A549 (cell line): ENCODE results near the gene SLC10A3. TPM values are rescaled to one million over a fixed set of nuclear protein-coding genes. Genes with fewer than 3 reads are reported as not detected.

Experiments
- ATAC-seq, 2 experiments: fragments of 200-7000 bp in 1 of 2; fragments of >200 bp in 1 of 2; cut with Nextera tagmentation in 1 of 2; cut with Tn5 transposase in 1 of 2; 3 replicates each; pipeline versions ENCODE4 v1.8.0 to v1.9.1; 2018 to 2020; ENCODE audit warnings: mild to moderate bottlenecking in 1 of 2, moderate library complexity in 1 of 2
- CTCF ChIA-PET: fragments of 300-600 bp; sonication (Branson Sonifier 250); formaldehyde crosslinking; extraction: SDS; loops from one replicate; lab custom pipeline; 2021; ENCODE audit warnings: antibody characterized with exemption, inconsistent platforms; lab: Yijun Ruan, JAX
- POLR2A ChIA-PET: fragments of 350-600 bp; formaldehyde crosslinking; extraction: SDS; loops from one replicate; lab custom pipeline; 2021; ENCODE audit warnings: antibody characterized with exemption, inconsistent platforms; lab: Yijun Ruan, JAX
- DNase-seq, 2 experiments: peaks; one replicate each; pipeline versions ENCODE4 v3.0.0 to v3.0.0-alpha.2; 2011 to 2016; ENCODE audit warnings: low read depth in 1 of 2, low spot score in 1 of 2
- FAIRE-seq: peaks from 2 replicates; lab custom pipeline; 2011; peaks lifted over from hg19 to GRCh38; lab: Jason Lieb, UNC
- H3K27ac ChIP-seq, 2 experiments: fragments of >200 bp; sonication (Bioruptor Twin); formaldehyde crosslinking; 3 replicates each; pipeline ENCODE4 v1.5.1; 2016 to 2017
- H3K4me1 ChIP-seq: fragments of >200 bp; sonication (Bioruptor Twin); formaldehyde crosslinking; 3 replicates; pipeline ENCODE4 v1.6.1; 2016
- H3K4me2 ChIP-seq: fragments of >200 bp; sonication (Bioruptor Twin); formaldehyde crosslinking; 3 replicates; pipeline ENCODE4 v1.6.1; 2016
- H3K4me3 ChIP-seq: fragments of >200 bp; sonication (Bioruptor Twin); formaldehyde crosslinking; 3 replicates; pipeline ENCODE4 v1.5.1; 2016
- H3K9me3 ChIP-seq: fragments of >200 bp; sonication (Bioruptor Twin); formaldehyde crosslinking; 3 replicates; pipeline ENCODE4 v1.6.1; 2016
- CBX2 ChIP-seq: fragments of 200-600 bp; sonication (generic); IDR thresholded peaks from 2 replicates; pipeline ENCODE4 v1.6.1; 2016; ENCODE audit warnings: low read depth, mild to moderate bottlenecking, borderline replicate concordance
- CHD4 ChIP-seq: fragments of 200-600 bp; sonication (generic); IDR thresholded peaks from 2 replicates; pipeline ENCODE4 v1.6.1; 2016; ENCODE audit warnings: antibody characterized with exemption, mild to moderate bottlenecking, borderline replicate concordance
- ELK1 ChIP-seq: fragments of 150-350 bp; IDR thresholded peaks from 2 replicates; pipeline ENCODE4 v1.6.1; 2014; ENCODE audit warnings: low read depth, mild to moderate bottlenecking, low read length
- ESRRA ChIP-seq: fragments of 150-350 bp; IDR thresholded peaks from 2 replicates; pipeline ENCODE4 v1.6.1; 2014; ENCODE audit warnings: mild to moderate bottlenecking, low read length, borderline replicate concordance
- FOSL2 ChIP-seq, 2 experiments: fragments of 450-650 bp in 1 of 2; fragments of >200 bp in 1 of 2; sonication (Bioruptor Twin) in 1 of 2; formaldehyde crosslinking; IDR thresholded peaks; 2 replicates each; pipeline versions ENCODE4 v1.5.0 to v1.6.1; 2016 to 2020; ENCODE audit warnings: mild to moderate bottlenecking in 1 of 2, moderate library complexity in 1 of 2
- HOXB5 ChIP-seq: fragments of 250-450 bp; sonication (Bioruptor Pico); IDR thresholded peaks from 2 replicates; pipeline ENCODE4 v1.5.0; 2020; ENCODE audit warnings: mild to moderate bottlenecking, moderate library complexity
- KDM5A ChIP-seq: fragments of 200-600 bp; sonication (generic); IDR thresholded peaks from 2 replicates; pipeline ENCODE4 v1.6.1; 2016; ENCODE audit warnings: antibody characterized with exemption, mild to moderate bottlenecking
- MAFK ChIP-seq: fragments of 450-650 bp; IDR thresholded peaks from 2 replicates; pipeline ENCODE4 v1.6.1; 2014; ENCODE audit not compliant: partially characterized antibody
- MAZ ChIP-seq: fragments of 150-350 bp; IDR thresholded peaks from 2 replicates; pipeline ENCODE4 v1.6.1; 2014; ENCODE audit warnings: antibody characterized with exemption, low read depth, low read length, borderline replicate concordance
- MYC ChIP-seq: IDR thresholded peaks from 2 replicates; pipeline ENCODE4 v1.6.1; 2012; ENCODE audit warnings: mild to moderate bottlenecking, inconsistent platforms, low read length, improper control_type of control experiment, borderline replicate concordance
- NR3C1 ChIP-seq: fragments of >200 bp; sonication (Bioruptor Twin); formaldehyde crosslinking; IDR thresholded peaks from 3 replicates; pipeline ENCODE4 v1.6.1; 2017
- PHF8 ChIP-seq: fragments of 200-600 bp; sonication (generic); IDR thresholded peaks from 2 replicates; pipeline ENCODE4 v1.6.1; 2016; ENCODE audit warnings: low read depth, mild to moderate bottlenecking, antibody characterized with exemption, moderate library complexity, borderline replicate concordance
- POLR2AphosphoS2 ChIP-seq: conservative IDR thresholded peaks from 2 replicates; pipeline ENCODE4 v1.6.1; 2012; ENCODE audit warnings: low read length, improper control_type of control experiment, inconsistent platforms
- RARB ChIP-seq: fragments of 250-450 bp; sonication (Bioruptor Pico); IDR thresholded peaks from 2 replicates; pipeline ENCODE4 v1.8.0; 2021; ENCODE audit warnings: mild to moderate bottlenecking, moderate library complexity
- RFX5 ChIP-seq: fragments of 450-650 bp; IDR thresholded peaks from 2 replicates; pipeline ENCODE4 v1.7.1; 2014; ENCODE audit warnings: antibody characterized with exemption, mild to moderate bottlenecking, moderate library complexity
- SMC3 ChIP-seq: fragments of >200 bp; sonication (Bioruptor Twin); formaldehyde crosslinking; IDR thresholded peaks from 3 replicates; pipeline ENCODE4 v1.6.1; 2018; ENCODE audit warnings: inconsistent platforms
- SREBF2 ChIP-seq: fragments of 450-650 bp; IDR thresholded peaks from 2 replicates; pipeline ENCODE4 v1.6.1; 2014; ENCODE audit warnings: mild to moderate bottlenecking, moderate library complexity
- TFCP2L1 ChIP-seq: fragments of 250-450 bp; sonication (Bioruptor Pico); IDR thresholded peaks from 2 replicates; pipeline ENCODE4 v1.5.0; 2021; ENCODE audit warnings: mild to moderate bottlenecking
- WGBS: methylation state at CpG from one replicate; pipeline ENCODE4 v1.1.6; 2017; ENCODE audit errors: missing lambda C conversion rate; 5-methylcytosine and 5-hydroxymethylcytosine counted together
- polyA plus RNA-seq, 4 experiments: library from polyadenylated mRNA; depleted of rRNA in 3 of 4; stranded (reverse); fragments of >200 nt; fragmentation: RNase III in 1 of 4; extraction: RNeasy Plus Mini Kit Qiagen cat#74134 plus additional on column Dnase treatment in 1 of 4; gene quantifications; 2 replicates in 3 of 4; 3 replicates in 1 of 4; pipeline ENCODE4 v1.2.3, GENCODE V29; 2011 to 2017
- TF ChIP-seq, protein P1 (sequence below): fragments of 450-650 bp; IDR thresholded peaks from 2 replicates; pipeline ENCODE4 v1.6.1; 2014; ENCODE audit warnings: antibody characterized with exemption
- TF ChIP-seq, protein P2 (sequence below): IDR thresholded peaks from 2 replicates; pipeline ENCODE4 v1.6.1; 2012

SLC10A3 gene
- polyA plus RNA-seq, 2 of the 4 experiments (the other 2 are of a cell fraction) = 9.0 to 21.7 TPM

DNA sequence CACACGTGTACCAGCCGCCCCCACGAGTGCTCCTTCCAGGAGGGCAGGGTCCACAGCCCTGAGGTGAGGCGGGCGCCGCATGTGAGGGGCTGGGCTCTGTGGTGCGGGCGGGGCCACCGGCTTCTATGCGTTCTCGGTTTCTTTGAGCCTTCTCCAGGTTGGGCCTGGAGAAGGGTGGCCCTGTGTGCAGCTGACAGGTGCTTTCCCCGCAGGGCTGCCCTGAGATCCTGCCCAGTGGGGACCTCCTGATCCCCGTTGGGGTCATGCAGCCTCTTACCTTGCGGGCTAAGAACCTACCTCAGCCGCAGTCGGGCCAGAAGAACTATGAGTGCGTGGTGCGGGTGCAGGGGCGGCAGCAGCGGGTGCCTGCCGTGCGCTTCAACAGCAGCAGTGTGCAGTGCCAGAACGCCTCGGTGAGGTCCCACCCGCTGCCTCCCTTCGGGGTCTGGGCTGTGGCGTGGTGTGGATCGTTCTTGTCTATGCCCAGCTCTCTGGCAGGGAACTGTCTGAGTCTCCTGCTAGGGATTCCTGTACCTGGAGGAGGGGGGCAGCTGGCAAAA lies 25.5 kb downstream of the SLC10A3 start:
- no peak for FAIRE-seq
- no peak overlapping the region for H3K4me2 ChIP-seq
- WGBS = 95% methylated on average over 12 of the region's 28 CpGs
- H3K4me1 ChIP-seq = no peaks in the 10 kb centered on the region
- TF ChIP-seq ESRRA = no peak
- no peak for TF ChIP-seq RARB (CRISPR knock-in tag)
- no peak for TF ChIP-seq PHF8
- TF ChIP-seq MAFK = no peak
- no peak for TF ChIP-seq HOXB5 (CRISPR knock-in tag)
- no peak for TF ChIP-seq SMC3
- TF ChIP-seq CHD4 = no peak
- TF ChIP-seq, all 56 proteins: peak for 0
- no peak for DNase-seq
- ATAC-seq = no peak
- ChIA-PET POLR2A (no interaction called here), CTCF (no interaction called here)
- Histone ChIP-seq H3K9me3 (no peaks in the 10 kb centered on the region), H3K27ac (no peak overlapping the region), H3K4me3 (no peak overlapping the region)

GRCh38 chrX:154463611-154464220 lies 26.7 kb downstream of the SLC10A3 start:
- Histone ChIP-seq H3K27ac (no peak overlapping the region), H3K4me1 (peaks cover 7% of the 10 kb centered on the region), H3K4me3 (no peak overlapping the region), H3K9me3 (no peaks in the 10 kb centered on the region), H3K4me2 (no peak overlapping the region)
- DNase-seq = no peak
- CTCF ChIA-PET = no interaction called here
- 93% methylated on average over 3 of the region's 36 CpGs for WGBS
- no peak for ATAC-seq
- no peak for FAIRE-seq
- no peak for TF ChIP-seq CBX2
- TF ChIP-seq, protein P1, sequence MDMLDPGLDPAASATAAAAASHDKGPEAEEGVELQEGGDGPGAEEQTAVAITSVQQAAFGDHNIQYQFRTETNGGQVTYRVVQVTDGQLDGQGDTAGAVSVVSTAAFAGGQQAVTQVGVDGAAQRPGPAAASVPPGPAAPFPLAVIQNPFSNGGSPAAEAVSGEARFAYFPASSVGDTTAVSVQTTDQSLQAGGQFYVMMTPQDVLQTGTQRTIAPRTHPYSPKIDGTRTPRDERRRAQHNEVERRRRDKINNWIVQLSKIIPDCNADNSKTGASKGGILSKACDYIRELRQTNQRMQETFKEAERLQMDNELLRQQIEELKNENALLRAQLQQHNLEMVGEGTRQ = no peak
- POLR2A ChIA-PET = no interaction called here

DNA sequence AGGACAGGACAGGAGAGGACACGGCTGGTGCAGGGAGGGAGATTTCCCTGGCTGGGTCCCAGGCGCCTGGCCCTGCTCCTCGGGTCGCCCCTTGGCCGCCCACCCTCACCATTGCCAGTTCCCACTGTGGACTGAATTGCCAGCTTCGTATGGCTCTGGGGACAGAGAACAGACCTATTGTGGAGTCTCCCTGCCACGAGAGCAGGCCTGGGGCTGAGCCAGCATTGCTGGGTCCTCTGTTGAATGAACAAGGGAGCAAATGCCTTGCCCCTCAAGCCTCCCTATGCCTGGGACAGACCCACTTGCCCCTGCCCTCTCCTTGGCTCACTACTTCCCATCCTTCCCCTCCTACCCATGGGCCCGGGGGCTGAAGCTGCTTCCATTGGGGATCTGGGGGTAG lies 28.0 kb downstream of the SLC10A3 start:
- WGBS = 93% methylated on average over 3 of the region's 8 CpGs
- ATAC-seq (no peak), DNase-seq (no peak), FAIRE-seq (no peak)
- CTCF ChIA-PET = interaction anchor here (1.3 kb wide), 1 partner anchor 89 kb away, joined by 3 read pairs; no protein-coding TSS in a partner anchor
- Histone ChIP-seq H3K27ac (no peak overlapping the region), H3K9me3 (no peaks in the 10 kb centered on the region), H3K4me2 (no peak overlapping the region), H3K4me1 (peaks cover 11% of the 10 kb centered on the region), H3K4me3 (no peak overlapping the region)
- POLR2A ChIA-PET = no interaction called here
- TF ChIP-seq NR3C1 = no peak
- TF ChIP-seq FOSL2 (IDR thresholded peaks at IDR 0.05) = no peak
- TF ChIP-seq FOSL2 (CRISPR knock-in tag; IDR thresholded peaks at IDR 0.05) = no peak
- no peak for TF ChIP-seq MYC
- no peak for TF ChIP-seq TFCP2L1 (CRISPR knock-in tag)
- TF ChIP-seq SREBF2 = no peak
- TF ChIP-seq, protein P2, sequence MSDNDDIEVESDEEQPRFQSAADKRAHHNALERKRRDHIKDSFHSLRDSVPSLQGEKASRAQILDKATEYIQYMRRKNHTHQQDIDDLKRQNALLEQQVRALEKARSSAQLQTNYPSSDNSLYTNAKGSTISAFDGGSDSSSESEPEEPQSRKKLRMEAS = no peak
- TF ChIP-seq POLR2AphosphoS2 = no peak
- no peak for TF ChIP-seq RFX5
- TF ChIP-seq ESRRA = no peak
- no peak for TF ChIP-seq ELK1
- no peak for TF ChIP-seq KDM5A
- TF ChIP-seq MAZ = no peak
